Brain microvascular endothelial cell (primary cell): ENCODE measurements around the gene SLC39A10.

Experiments used
- DNase-seq: peaks from one replicate; pipeline ENCODE4 v3.0.0-alpha.2; 2020
- H3K27ac ChIP-seq: fragments of 250-450 bp; sonication (Bioruptor Pico); 2 replicates; pipeline ENCODE4 v1.5.1; 2020; ENCODE audit warnings: mild to moderate bottlenecking, moderate library complexity
- H3K27me3 ChIP-seq: fragments of 250-450 bp; sonication (Bioruptor Pico); replicated peaks from 2 replicates; pipeline ENCODE4 v1.5.1; 2020; ENCODE audit warnings: mild to moderate bottlenecking
- H3K36me3 ChIP-seq: fragments of 250-450 bp; sonication (Bioruptor Pico); replicated peaks from 2 replicates; pipeline ENCODE4 v1.5.1; 2020; ENCODE audit warnings: mild to moderate bottlenecking
- H3K4me3 ChIP-seq: 2 replicates; pipeline ENCODE4 v1.5.1; 2011; ENCODE audit warnings: low read depth, mild to moderate bottlenecking, control low read depth, low read length, moderate library complexity
- in situ Hi-C: cut with HindIII; loops from 2 replicates; pipeline ENCODE4 v1.10.0; 2017; ENCODE audit warnings: low sequenced_read_pairs, low pct_ligation_motif_present
- TF ChIP-seq, protein P1 (sequence below): IDR thresholded peaks from 2 replicates; pipeline ENCODE4 v1.5.1; 2011; ENCODE audit warnings: low read depth, mild to moderate bottlenecking, moderate library complexity, low read length, control low read depth, inconsistent platforms; ENCODE audit errors: missing control alignments

SLC39A10 gene

DNA sequence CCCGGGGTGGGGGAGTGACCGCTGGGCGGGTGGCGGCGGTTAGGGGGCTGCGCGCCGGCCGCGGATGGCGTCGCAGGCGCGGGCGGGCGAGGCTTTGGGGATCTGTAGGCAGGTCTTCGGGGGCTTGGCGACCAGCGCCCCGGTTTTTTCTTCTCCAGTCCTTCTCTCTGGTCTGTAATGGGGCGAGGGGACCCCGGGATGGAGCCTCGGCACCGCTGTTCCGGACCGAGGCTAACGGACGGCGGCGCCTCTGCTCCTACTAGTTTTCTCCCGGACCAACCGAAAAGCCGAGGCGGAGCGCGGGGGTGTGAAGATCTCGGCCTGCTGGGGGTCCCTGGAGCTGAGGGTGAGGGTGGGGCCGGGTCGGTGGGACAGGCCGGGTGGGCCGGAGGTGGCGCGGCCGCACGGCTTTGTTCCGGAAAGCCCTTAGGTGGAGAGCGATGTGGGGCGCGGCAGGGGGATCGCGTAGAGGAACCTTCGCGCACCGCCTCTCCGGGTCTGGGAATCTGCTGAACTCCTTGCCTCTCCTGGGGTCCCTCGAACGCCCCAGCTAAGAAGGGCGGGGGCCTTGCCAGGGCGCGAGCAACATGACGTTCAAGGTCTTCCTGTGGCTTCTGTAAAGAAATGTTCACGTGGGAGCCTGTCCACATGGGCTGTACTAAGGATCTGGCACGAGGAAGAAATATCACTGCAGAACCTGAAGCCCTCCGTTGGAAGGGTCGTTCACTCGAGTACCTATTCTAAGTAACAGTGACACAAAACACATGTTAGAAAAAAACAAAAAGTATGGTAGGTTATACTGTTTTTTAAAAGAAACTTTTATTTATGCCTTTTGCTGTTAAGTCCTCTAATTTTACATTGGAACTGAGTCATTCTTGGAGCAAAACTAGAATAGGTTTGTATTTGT is 861 bp downstream of the SLC39A10 start:
- Histone ChIP-seq H3K27me3 (no peaks in the 10 kb centered on the region), H3K36me3 (no peaks in the 10 kb centered on the region), H3K27ac (peak overlapping the region; percentile 93), H3K4me3 (peak overlapping the region; percentile 83)
- DNase-seq = peak; percentile 86
- TF ChIP-seq, protein P1, sequence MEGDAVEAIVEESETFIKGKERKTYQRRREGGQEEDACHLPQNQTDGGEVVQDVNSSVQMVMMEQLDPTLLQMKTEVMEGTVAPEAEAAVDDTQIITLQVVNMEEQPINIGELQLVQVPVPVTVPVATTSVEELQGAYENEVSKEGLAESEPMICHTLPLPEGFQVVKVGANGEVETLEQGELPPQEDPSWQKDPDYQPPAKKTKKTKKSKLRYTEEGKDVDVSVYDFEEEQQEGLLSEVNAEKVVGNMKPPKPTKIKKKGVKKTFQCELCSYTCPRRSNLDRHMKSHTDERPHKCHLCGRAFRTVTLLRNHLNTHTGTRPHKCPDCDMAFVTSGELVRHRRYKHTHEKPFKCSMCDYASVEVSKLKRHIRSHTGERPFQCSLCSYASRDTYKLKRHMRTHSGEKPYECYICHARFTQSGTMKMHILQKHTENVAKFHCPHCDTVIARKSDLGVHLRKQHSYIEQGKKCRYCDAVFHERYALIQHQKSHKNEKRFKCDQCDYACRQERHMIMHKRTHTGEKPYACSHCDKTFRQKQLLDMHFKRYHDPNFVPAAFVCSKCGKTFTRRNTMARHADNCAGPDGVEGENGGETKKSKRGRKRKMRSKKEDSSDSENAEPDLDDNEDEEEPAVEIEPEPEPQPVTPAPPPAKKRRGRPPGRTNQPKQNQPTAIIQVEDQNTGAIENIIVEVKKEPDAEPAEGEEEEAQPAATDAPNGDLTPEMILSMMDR = no peak
- in situ Hi-C loops = loop anchor here (25.0 kb wide), 1 partner anchor 171 kb away; no protein-coding TSS in a partner anchor

DNA sequence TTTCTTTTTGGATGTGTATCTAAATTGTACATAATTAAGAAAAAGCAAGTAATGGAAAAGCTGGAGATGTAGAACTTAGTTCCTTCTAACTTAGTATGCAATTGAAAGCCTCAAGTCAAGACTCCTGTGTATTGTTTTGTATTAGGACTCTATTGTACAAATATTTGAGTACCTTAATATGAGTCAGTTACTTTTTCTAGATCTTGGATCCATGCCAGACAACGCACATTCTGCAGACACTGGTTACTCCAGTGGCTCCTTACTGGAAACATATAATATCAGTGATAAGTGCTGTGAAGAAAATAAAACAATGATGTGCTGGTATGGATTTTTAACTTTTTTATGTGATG is 1.5 kb downstream of the SLC39A10 start:
- in situ Hi-C loops = loop anchor here (25.0 kb wide), 1 partner anchor 171 kb away; no protein-coding TSS in a partner anchor
- DNase-seq = peak; percentile 83
- TF ChIP-seq, protein P1 = no peak

GRCh38 chr2:195659114-195659513 is 2.1 kb downstream of the SLC39A10 start:
- in situ Hi-C loops = loop anchor here (25.0 kb wide), 1 partner anchor 172 kb away; no protein-coding TSS in a partner anchor
- DNase-seq = no peak
- no peaks in the 10 kb centered on the region for H3K36me3 ChIP-seq
- no peaks in the 10 kb centered on the region for H3K27me3 ChIP-seq
- TF ChIP-seq, protein P1 = no peak
- H3K4me3 ChIP-seq = peak overlapping the region; percentile 83
- H3K27ac ChIP-seq = peak overlapping the region; percentile 93

More for the DNA sequence above, 1.5 kb downstream of the SLC39A10 start:
- Histone ChIP-seq H3K4me3 (peak overlapping the region; percentile 83), H3K36me3 (no peaks in the 10 kb centered on the region), H3K27me3 (no peaks in the 10 kb centered on the region), H3K27ac (peak overlapping the region; percentile 93)

DNA sequence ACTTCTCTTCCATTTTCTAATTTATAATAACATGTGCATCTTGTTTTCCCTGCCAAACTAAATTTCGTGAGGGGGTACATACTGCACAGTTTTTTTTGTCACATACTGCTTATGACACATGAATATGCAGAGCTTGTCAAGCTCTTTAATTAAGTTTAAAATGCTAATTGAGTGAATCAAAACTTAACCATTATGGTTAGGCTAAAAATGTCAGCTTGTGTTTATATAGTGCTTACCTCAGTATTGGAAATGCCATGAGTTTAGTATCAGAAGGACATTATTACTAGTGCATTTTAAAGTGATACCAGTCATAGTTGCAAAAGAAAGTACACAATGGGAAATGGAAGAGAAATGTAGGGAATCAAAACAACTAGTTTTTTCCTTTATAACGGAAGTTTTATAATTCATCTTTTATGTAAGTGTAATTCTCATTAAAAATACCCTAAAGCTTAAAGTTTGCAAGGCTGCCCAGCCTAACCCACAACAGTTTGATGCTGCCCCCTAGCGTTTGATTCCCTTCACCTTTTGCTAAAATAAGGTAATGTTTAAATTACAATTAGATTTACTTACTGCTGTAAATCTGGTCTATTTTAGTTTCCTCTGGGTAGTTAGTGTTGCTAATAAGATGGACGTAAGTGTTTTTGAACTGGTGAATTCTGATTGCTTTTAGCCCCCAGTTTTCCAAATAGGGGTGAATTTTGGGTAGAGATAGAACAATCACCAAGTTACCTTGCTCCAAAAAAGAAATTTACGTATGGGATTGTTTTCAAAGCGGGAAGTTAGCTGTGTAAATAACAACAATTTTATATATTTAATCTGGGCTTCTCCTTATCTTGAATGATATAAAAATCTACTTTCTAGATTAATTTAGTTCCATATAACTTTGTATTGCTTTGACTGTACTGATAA is 3.2 kb downstream of the SLC39A10 start:
- Histone ChIP-seq H3K4me3 (peak overlapping the region; percentile 83), H3K27me3 (no peaks in the 10 kb centered on the region), H3K36me3 (no peaks in the 10 kb centered on the region), H3K27ac (no peak overlapping the region)
- TF ChIP-seq, protein P1 = peak; percentile 77
- in situ Hi-C loops = loop anchor here (25.0 kb wide), 1 partner anchor 173 kb away; no protein-coding TSS in a partner anchor
- DNase-seq = peak; percentile 76

DNA sequence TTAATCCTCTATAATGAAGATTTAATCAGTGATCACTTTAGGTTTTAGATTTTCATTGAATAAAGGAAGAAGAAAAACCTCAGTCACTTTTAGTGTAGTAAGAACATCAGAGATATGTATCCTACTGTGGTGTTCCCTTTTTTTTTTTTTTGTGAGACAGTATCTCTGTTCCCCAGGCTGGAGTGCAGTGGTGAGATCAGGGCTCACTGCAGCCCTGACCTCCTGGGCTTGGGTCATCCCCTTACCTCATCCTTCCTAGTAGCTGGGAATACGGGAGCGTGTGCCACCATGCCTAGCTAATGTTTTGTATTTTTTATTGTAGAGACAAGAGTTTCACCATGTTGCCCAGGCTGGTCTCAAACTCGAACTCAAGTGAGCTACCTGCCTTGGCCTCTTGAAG is 5.1 kb downstream of the SLC39A10 start:
- TF ChIP-seq, protein P1 = no peak
- no peak overlapping the region for H3K4me3 ChIP-seq
- no peaks in the 10 kb centered on the region for H3K27me3 ChIP-seq
- no peaks in the 10 kb centered on the region for H3K36me3 ChIP-seq
- in situ Hi-C loops = loop anchor here (25.0 kb wide), 1 partner anchor 175 kb away; no protein-coding TSS in a partner anchor
- no peak overlapping the region for H3K27ac ChIP-seq
- no peak for DNase-seq
